ENCODE measurements around the gene MNT.

Gene MNT

GRCh38 chr17:2396192-2396567, 4.7 kb downstream of the MNT start:
- no peak for DNase-seq (ENCODE audit: low read depth in 2 of 2)

DNA sequence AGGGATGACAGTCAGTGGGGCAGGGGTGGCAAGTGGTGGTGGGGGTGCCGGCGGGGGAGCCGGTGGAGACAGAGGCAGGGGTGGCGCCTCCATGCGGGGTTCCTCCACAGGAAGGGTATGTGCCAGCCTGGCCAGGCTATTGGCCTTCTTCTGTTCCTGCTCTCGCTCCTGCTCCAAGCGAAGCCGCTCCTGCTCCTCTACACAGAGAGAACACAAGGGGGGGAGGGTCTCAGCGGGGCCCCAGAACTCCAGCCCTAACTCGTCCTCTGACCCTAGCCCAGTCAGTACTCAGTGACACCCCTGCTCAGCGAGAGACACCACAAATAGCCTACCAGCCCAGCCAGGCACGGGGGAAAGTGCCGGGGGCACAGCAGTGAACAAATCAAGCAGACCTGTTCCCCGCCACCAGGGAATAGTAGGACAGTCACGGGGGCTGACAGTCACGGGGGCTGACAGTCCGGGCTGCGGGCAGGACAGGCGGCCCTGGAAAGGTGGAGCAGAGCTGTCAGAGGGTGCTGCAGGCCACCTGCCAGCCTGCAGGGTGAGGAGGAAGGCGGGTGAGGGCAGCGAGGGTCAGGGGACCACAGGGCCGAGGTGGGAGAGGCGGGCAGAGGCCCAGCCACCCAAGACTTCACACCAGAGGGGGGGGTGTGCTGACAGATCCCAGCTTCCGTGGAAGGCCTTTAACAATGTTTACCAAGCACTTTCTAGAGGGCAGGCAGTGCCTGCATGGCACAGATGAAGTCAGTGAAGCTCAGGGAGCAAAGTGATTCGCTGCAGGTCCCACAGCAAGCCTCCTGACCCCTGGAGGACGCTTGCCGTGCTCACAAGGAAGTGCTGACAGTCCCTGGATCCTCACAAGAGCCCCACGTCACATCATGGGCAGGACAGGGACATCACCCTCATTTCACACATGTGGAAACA, 5.3 kb downstream of the MNT start:
- DNase-seq (ENCODE audit: low read depth in 2 of 2) = no peak

- DNase-seq (ENCODE audit: low read depth in 2 of 2) = no peak
Measured at GRCh38 chr17:2394775-2395201, 6.1 kb downstream of the MNT start.

DNA sequence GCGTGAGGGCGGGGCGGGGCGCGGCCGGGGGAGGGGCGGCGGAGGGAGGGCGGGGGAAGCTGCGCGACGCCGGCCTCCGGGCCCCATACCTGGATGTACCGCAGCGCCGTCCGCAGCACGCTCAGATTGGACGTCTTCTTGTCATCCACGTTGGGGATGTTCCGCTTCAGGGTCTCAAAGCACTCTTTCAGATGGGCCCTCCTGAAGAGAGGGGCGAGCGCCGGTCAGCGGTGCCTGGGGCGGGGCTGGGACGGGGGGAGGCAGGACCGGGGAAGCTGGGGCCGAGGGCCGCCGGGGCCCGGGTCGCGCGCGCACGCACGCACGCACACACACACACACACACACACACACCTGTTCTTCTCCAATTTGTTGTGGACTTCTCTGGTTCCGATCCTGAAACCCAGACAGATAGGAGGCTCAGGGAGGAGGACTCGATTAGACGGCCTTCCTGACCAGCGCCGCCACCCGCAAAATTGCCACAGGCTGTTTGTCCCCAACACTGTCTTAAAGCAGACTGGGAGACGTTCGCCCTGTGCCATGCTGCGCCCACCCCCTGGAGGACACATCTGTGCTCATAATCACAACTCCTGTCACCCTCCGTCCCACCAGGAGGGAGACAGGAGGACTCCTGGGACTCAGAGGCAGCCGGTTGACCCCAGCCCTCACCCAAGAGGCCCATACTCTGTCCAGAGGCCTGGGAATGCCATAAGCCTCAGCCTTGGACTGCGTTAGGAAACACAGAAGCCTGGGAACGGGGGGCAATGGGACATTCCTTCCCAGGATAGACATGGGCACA, 6.7 kb downstream of the MNT start:
- DNase-seq (ENCODE audit: low read depth in 2 of 2) = no peak

DNA sequence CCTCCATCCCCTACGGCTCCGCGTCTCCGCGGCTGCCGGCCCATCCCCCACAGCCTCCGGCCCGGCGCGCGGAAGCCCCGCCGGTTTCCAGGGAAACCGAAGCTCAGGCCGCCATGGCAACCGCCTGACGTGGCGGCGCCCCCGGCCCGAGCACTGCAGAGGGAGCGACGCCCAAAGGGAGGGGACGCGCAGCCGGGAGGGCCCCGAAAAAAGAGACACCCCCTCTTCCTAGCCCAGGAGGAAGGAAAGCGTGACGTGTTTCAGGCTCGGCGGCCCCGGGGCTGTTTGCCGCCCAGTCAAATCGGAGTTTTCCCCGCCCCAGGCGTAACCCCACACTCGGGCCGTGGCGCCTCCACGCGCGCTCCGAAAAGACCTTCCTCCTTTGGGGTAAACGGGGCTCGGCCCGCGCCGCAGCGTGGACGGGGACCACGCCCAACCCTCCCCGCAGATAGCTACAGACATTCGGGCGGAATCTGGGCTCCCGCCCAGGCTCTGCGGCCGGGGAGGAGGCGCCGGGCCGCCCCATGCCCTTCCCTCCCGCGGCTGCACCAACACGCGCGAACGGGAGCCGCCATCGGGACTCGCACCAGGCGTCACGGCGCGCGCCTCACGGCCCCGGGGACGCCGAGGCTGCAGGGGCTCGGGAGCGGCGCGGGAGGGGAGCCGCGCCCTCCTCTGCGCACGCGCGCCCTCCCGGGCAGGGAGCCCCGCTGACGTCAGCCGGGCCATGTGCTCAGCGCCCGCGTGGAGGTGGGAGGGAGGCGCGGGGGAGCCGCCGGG, 7.5 kb downstream of the MNT start:
- DNase-seq (ENCODE audit: low read depth in 2 of 2) = peak; percentile 86

- peak; percentile 96 to 97 for DNase-seq (ENCODE audit: low read depth in 2 of 2)
Measured at GRCh38 chr17:2392252-2393173, 8.3 kb downstream of the MNT start.

GRCh38 chr17:2391597-2392251, 9.1 kb downstream of the MNT start:
- DNase-seq (ENCODE audit: low read depth in 2 of 2) = no peak

GRCh38 chr17:2390199-2390836, 10.5 kb downstream of the MNT start:
- DNase-seq (ENCODE audit: low read depth in 2 of 2) = no peak

DNA sequence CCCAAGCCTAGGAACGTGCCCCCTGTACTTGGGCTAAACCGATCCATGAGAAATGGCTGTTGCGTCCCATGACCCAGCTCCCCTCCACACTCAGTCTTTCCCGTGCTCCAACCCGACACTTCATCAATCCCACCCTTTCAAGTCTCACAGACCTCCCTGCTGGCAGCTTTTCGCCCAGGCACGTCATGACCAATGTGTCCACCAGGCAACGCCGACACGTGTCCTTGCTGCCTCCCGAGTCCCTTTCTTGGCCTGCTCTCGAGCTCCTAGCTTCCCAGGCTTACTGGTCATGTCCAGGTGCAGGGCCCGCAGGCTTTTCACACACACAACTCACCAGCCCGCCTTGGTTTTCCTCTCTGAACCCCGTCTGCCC, 12.2 kb downstream of the MNT start:
- DNase-seq (ENCODE audit: low read depth in 2 of 2) = no peak

DNA sequence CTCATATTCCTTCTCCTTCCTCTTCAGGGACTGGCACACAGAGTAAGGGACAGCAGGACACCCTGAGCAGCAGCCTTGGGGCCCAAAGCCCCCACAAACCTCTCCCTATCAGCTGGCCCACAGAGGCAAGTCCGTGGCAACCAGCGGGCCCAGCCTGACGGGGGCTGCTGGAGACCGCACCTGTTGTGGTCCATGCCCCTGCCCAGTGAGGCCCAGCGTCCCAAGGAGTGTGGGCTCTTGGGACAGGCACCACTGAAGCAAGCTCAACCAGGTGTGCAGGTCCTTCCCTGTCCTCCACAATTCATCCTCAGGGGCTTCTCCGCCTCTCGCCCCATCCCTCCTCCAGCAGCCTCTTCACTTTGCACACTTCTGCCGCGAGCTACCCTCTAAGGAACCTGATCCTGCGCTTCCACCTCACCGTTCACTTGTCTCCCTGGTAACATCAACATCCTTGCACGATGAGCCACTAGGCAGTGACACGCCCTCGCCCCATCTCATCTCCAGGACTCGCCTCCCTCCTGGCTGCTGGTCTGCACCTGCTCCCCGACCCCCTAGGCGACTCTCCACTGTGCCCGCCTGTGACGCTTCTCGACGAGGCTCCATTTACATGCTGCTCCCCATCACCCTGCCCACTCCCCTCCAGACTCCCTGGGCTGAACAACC, 12.7 kb downstream of the MNT start:
- no peak for DNase-seq (ENCODE audit: low read depth in 2 of 2)

- DNase-seq (ENCODE audit: low read depth in 2 of 2) = no peak
Measured at GRCh38 chr17:2387086-2388019, 13.5 kb downstream of the MNT start.

- no peak for DNase-seq (ENCODE audit: low read depth in 2 of 2)
Measured at GRCh38 chr17:2386400-2387085, 14.3 kb downstream of the MNT start.

GRCh38 chr17:2385240-2386210, 15.3 kb downstream of the MNT start:
- no peak for DNase-seq (ENCODE audit: low read depth in 2 of 2)

GRCh38 chr17:2384439-2385127, 16.3 kb downstream of the MNT start:
- no peak for DNase-seq (ENCODE audit: low read depth in 2 of 2)

DNA sequence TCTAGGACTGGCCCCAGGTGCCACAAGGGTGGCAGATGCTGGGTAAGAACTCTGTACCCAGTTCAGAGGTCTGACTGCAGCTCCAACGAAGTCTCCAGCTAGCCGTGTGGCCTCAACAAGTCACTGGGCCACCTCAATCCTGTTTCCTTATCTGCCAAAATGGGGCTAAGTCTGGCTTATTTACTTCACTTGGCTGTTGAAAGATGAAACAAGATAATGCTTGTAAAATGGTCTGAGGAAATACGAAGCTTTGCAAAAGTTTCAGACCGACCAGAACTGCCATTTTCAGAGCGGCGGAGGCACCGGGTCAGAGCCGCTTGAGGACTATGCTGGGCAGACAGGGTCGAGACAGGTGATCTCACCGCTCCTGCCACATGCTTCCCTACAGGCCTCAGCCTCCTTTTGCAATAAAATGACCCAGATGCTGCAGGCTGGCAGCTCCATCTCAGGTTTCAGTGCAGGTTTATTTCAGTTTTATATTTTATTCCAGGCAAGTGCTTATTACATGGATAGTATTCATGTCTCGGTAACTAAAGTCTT, 17.2 kb downstream of the MNT start:
- DNase-seq (ENCODE audit: low read depth in 2 of 2) = no peak

Data from stimulated activated CD4-positive, alpha-beta T cell treated with anti-CD3 and anti-CD28 coated beads, Interleukin-1b, Interleukin-23, amount 100 ng/mL, for 1 hour (primary cell).